HCT116 (cell line): ENCODE data around the gene RAPGEF1. TPM values are rescaled to one million over a fixed set of nuclear protein-coding genes. Genes with fewer than 3 reads are reported as not detected.

Experiments used
- ATAC-seq: fragments of 200-7000 bp; cut with Tn5 transposase; 2 replicates; pipeline ENCODE4 v1.9.1; 2020; ENCODE audit warnings: mild to moderate bottlenecking, moderate library complexity
- BruUV-seq: library from RNA; stranded (reverse); fragments of 400-500 nt; replicated peaks from 2 replicates; lab custom pipeline; 2021; lab: Mats Ljungman, UMichigan
- CTCF ChIA-PET: fragments of 300-600 bp; sonication (Branson Sonifier 250); formaldehyde crosslinking; loops from one replicate; lab custom pipeline; 2021; ENCODE audit warnings: antibody characterized with exemption; lab: Charles Lee
- POLR2A ChIA-PET: fragments of 300-600, 350-600 bp; sonication (Branson Sonifier 250); formaldehyde crosslinking; loops from one replicate; lab custom pipeline; 2021; ENCODE audit warnings: antibody characterized with exemption; lab: Charles Lee
- RAD21 ChIA-PET, 2 experiments: fragments of 300-600 bp; sonication (Branson Sonifier 250); formaldehyde crosslinking; loops; one replicate each; lab custom pipeline; 2023; ENCODE audit warnings: low total read pairs in 2 of 2; ENCODE audit not compliant: uncharacterized antibody in 2 of 2, unreplicated experiment in 2 of 2, low non-redundant PET in 1 of 2; lab: Charles Lee
- DNase-seq: peaks from one replicate; pipeline ENCODE4 v3.0.0-alpha.2; 2010; ENCODE audit warnings: low read depth, low spot score
- H2AFZ ChIP-seq: fragments of 200-600 bp; shearing (Covaris generic), sonication (generic); 2 replicates; pipeline ENCODE4 v1.6.1; 2017; ENCODE audit warnings: low read depth, mixed run types, mixed read lengths, antibody characterized with exemption, low read length; ENCODE audit not compliant: poor library complexity, severe bottlenecking
- H3K27ac ChIP-seq: 2 replicates; pipeline ENCODE4 v1.5.1; 2012; ENCODE audit warnings: low read depth, low read length
- H3K27me3 ChIP-seq: fragments of 200-600 bp; sonication (generic); 2 replicates; pipeline ENCODE4 v1.6.1; 2016; ENCODE audit warnings: mixed run types, low read length, mixed read lengths; ENCODE audit not compliant: insufficient read depth
- H3K36me3 ChIP-seq, 2 experiments: fragments of 200-500 bp in 1 of 2; fragments of 200-600 bp in 1 of 2; sonication (Bioruptor generic) in 1 of 2; sonication (generic) in 1 of 2; 2 replicates each; pipeline versions ENCODE4 v1.5.1 to v1.6.1; 2014 to 2016; ENCODE audit warnings: low read length in 2 of 2, inconsistent platforms in 1 of 2, mixed read lengths in 1 of 2, mixed run types in 1 of 2; ENCODE audit not compliant: insufficient read depth in 2 of 2, control insufficient read depth in 1 of 2
- H3K4me1 ChIP-seq, 2 experiments: fragments of 200-600 bp in 1 of 2; sonication (generic) in 1 of 2; 2 replicates each; pipeline versions ENCODE4 v1.5.1 to v1.6.1; 2012 to 2017; ENCODE audit warnings: low read length in 2 of 2, inconsistent platforms in 1 of 2, mild to moderate bottlenecking in 1 of 2, mixed read lengths in 1 of 2, mixed run types in 1 of 2, moderate library complexity in 1 of 2; ENCODE audit not compliant: insufficient read depth in 2 of 2, control insufficient read depth in 1 of 2
- H3K4me2 ChIP-seq: fragments of 200-600 bp; sonication (generic); 2 replicates; pipeline ENCODE4 v1.6.1; 2017; ENCODE audit warnings: mixed run types, low read length, mixed read lengths
- H3K4me3 ChIP-seq, 2 experiments: fragments of 200-600 bp in 1 of 2; sonication (generic) in 1 of 2; replicated peaks in 1 of 2; 2 replicates each; pipeline ENCODE4 v1.5.1; 2011 to 2016; ENCODE audit warnings: low read length in 2 of 2, control low read depth in 1 of 2, low read depth in 1 of 2, mild to moderate bottlenecking in 1 of 2, mixed read lengths in 1 of 2, mixed run types in 1 of 2
- H3K79me2 ChIP-seq: fragments of 200-600 bp; sonication (generic); 2 replicates; pipeline ENCODE4 v1.6.1; 2017; ENCODE audit warnings: mild to moderate bottlenecking, mixed run types, low read length, moderate library complexity, mixed read lengths; ENCODE audit not compliant: insufficient read depth
- H3K9ac ChIP-seq: fragments of 200-600 bp; sonication (generic); 2 replicates; pipeline ENCODE4 v1.6.1; 2016; ENCODE audit warnings: low read length, mixed read lengths
- H3K9me2 ChIP-seq: fragments of 200-600 bp; sonication (generic), shearing (Covaris generic); 2 replicates; pipeline ENCODE4 v1.6.1; 2017; ENCODE audit warnings: mixed run types, mild to moderate bottlenecking, moderate library complexity; ENCODE audit not compliant: insufficient read depth
- H3K9me3 ChIP-seq, 2 experiments: fragments of 200-500 bp in 1 of 2; fragments of 200-600 bp in 1 of 2; sonication (Bioruptor generic) in 1 of 2; sonication (generic) in 1 of 2; 2 replicates each; pipeline ENCODE4 v1.6.1; 2014 to 2017; ENCODE audit warnings: low read length in 2 of 2, mixed read lengths in 2 of 2, inconsistent platforms in 1 of 2, low read depth in 1 of 2, mild to moderate bottlenecking in 1 of 2, mixed run types in 1 of 2, moderate library complexity in 1 of 2; ENCODE audit not compliant: control insufficient read depth in 1 of 2, insufficient read depth in 1 of 2
- H4K20me1 ChIP-seq: fragments of 200-600 bp; sonication (generic), shearing (Covaris generic); 2 replicates; pipeline ENCODE4 v1.6.1; 2017; ENCODE audit warnings: mixed run types, mild to moderate bottlenecking, moderate library complexity; ENCODE audit not compliant: insufficient read depth
- CBX3 ChIP-seq: IDR thresholded peaks from 2 replicates; pipeline ENCODE4 v1.6.1; 2012; ENCODE audit warnings: low read depth
- ELF1 ChIP-seq: IDR thresholded peaks from 2 replicates; pipeline ENCODE4 v1.6.1; 2012; ENCODE audit warnings: low read depth, borderline replicate concordance
- EZH2 ChIP-seq: fragments of 200-600 bp; sonication (generic); IDR thresholded peaks from 2 replicates; pipeline ENCODE4 v1.6.1; 2017; ENCODE audit warnings: antibody characterized with exemption, mixed run types
- RAD21 ChIP-seq: IDR thresholded peaks from 2 replicates; pipeline ENCODE4 v1.6.1; 2012; ENCODE audit warnings: low read depth, mild to moderate bottlenecking
- SIN3A ChIP-seq: IDR thresholded peaks from 2 replicates; pipeline ENCODE4 v1.6.1; 2012; ENCODE audit warnings: low read depth
- SP1 ChIP-seq: IDR thresholded peaks from 2 replicates; pipeline ENCODE4 v1.6.1; 2012; ENCODE audit warnings: low read depth
- TCF7L2 ChIP-seq: IDR thresholded peaks from 2 replicates; pipeline ENCODE4 v1.7.0; 2011; ENCODE audit warnings: borderline replicate concordance, inconsistent platforms; ENCODE audit not compliant: insufficient read depth, insufficient read length; ENCODE audit errors: extremely low read depth
- intact Hi-C: fragments of 100-400 bp; cut with micrococcal nuclease; formaldehyde crosslinking; loops from 2 replicates; pipeline ENCODE4 v1.10.0; 2022
- total RNA-seq: library from RNA; stranded (reverse); gene quantifications from one replicate; pipeline ENCODE4 v1.2.1, GENCODE V29; 2021; ENCODE audit not compliant: unreplicated experiment
- TF ChIP-seq, protein P1 (sequence below): IDR thresholded peaks from 2 replicates; pipeline ENCODE4 v1.6.1; 2012; ENCODE audit warnings: low read depth
- TF ChIP-seq, protein P2 (sequence below): IDR thresholded peaks from 2 replicates; pipeline ENCODE4 v1.6.1; 2012

Gene RAPGEF1
- total RNA-seq, 1 experiment from 2014 or later: 43.0 TPM

DNA sequence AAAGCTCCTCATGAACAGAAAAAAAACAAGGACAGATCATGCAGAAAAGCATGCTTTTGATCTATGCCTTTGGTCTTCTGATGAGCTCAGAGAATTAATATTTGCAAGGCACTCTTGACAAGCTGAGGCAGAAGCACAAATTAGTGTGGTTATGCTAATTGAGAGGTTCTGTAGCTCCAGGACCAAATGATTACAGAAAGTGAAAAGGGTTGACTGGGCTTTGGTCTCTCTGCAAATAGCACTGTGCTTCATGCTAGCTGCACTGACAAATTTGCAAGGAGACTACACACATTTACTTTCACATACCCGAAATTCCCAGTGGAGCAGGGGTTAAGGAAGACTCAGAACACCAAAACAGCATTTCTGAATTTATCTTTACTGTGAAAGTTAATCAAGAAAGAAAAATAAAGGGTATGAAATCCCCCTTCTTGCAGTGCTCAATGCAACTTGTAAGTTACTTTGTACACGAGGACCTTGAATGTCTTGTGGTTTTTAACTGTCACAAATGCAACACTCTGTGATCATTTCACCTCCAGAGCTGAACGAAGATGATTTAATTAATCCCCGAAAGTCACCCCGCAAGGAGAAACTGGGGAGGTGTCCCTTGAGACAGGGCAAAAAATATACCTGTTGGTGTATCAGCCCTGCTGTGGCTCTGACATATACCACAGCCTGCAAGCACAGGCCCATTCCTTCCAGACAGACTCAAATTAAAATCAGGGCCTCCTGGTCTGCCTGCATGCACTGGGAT is 11.9 kb downstream of the RAPGEF1 start:
- H3K27me3 ChIP-seq: no peaks in the 10 kb centered on the region
- no peak overlapping the region for H2AFZ ChIP-seq
- no peak overlapping the region for H3K4me3 ChIP-seq
- intact Hi-C loops: no loop called here
- ATAC-seq: no peak
- BruUV-seq: no TSS peak
- ChIA-PET CTCF (no interaction called here), POLR2A (no interaction called here), RAD21 (no interaction called here)
- peaks cover 71% of the 10 kb centered on the region for H3K79me2 ChIP-seq
- H4K20me1 ChIP-seq: no peaks in the 10 kb centered on the region
- H3K36me3 ChIP-seq: no peaks in the 10 kb centered on the region
- TF ChIP-seq, protein P1, sequence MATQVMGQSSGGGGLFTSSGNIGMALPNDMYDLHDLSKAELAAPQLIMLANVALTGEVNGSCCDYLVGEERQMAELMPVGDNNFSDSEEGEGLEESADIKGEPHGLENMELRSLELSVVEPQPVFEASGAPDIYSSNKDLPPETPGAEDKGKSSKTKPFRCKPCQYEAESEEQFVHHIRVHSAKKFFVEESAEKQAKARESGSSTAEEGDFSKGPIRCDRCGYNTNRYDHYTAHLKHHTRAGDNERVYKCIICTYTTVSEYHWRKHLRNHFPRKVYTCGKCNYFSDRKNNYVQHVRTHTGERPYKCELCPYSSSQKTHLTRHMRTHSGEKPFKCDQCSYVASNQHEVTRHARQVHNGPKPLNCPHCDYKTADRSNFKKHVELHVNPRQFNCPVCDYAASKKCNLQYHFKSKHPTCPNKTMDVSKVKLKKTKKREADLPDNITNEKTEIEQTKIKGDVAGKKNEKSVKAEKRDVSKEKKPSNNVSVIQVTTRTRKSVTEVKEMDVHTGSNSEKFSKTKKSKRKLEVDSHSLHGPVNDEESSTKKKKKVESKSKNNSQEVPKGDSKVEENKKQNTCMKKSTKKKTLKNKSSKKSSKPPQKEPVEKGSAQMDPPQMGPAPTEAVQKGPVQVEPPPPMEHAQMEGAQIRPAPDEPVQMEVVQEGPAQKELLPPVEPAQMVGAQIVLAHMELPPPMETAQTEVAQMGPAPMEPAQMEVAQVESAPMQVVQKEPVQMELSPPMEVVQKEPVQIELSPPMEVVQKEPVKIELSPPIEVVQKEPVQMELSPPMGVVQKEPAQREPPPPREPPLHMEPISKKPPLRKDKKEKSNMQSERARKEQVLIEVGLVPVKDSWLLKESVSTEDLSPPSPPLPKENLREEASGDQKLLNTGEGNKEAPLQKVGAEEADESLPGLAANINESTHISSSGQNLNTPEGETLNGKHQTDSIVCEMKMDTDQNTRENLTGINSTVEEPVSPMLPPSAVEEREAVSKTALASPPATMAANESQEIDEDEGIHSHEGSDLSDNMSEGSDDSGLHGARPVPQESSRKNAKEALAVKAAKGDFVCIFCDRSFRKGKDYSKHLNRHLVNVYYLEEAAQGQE: no peak
- TF ChIP-seq, protein P2, sequence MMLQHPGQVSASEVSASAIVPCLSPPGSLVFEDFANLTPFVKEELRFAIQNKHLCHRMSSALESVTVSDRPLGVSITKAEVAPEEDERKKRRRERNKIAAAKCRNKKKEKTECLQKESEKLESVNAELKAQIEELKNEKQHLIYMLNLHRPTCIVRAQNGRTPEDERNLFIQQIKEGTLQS: no peak
- TF ChIP-seq SIN3A: no peak
- no peak for TF ChIP-seq SP1
- no peak for TF ChIP-seq EZH2
- TF ChIP-seq TCF7L2: no peak
- TF ChIP-seq ELF1: no peak
- no peak for TF ChIP-seq CBX3
- no peak for TF ChIP-seq RAD21
- no peak for DNase-seq
- H3K4me1 ChIP-seq: peaks cover 3 to 15% of the 10 kb centered on the region in 2 experiments; a peak in 3 of 4 replicates
- H3K9me3 ChIP-seq: no peaks in the 10 kb centered on the region
- H3K27ac ChIP-seq: no peak overlapping the region
- H3K4me2 ChIP-seq: no peak overlapping the region; the same call in 1 of the 2 replicates
- H3K9ac ChIP-seq: no peak overlapping the region
- no peaks in the 10 kb centered on the region for H3K9me2 ChIP-seq
